ENCODE data around the gene ADGRD1. TPM values are rescaled to one million over a fixed set of nuclear protein-coding genes. Genes with fewer than 3 reads are reported as not detected.

Gene ADGRD1
- total RNA-seq, 1 experiment from 2014 or later, result 0.77 TPM

GRCh38 chr12:131024721-131025120 is 71.0 kb downstream of the ADGRD1 start:
- CTCF ChIA-PET, result no interaction called here
- DNase-seq (ENCODE audit: low spot score) (no peak), ATAC-seq (no peak)
- Mint-ChIP-seq H3K27ac (no peak overlapping the region), H3K4me3 (no peak overlapping the region), H3K36me3 (no peaks in the 10 kb centered on the region), H3K4me1 (no peaks in the 10 kb centered on the region), H3K27me3 (ENCODE audit: low read depth) (no peaks in the 10 kb centered on the region), H3K9me3 (no peaks in the 10 kb centered on the region)
- TF ChIP-seq HMGA2 (CRISPR knock-in tag; IDR thresholded peaks at IDR 0.05), result no peak
- TF ChIP-seq TEAD1 (CRISPR knock-in tag; IDR thresholded peaks at IDR 0.05), result no peak
- no peak for TF ChIP-seq ZNF232 (CRISPR knock-in tag; IDR thresholded peaks at IDR 0.05)
- TF ChIP-seq FOXJ3 (CRISPR knock-in tag; IDR thresholded peaks at IDR 0.05; ENCODE audit: borderline replicate concordance), result no peak
- TF ChIP-seq RORB (CRISPR knock-in tag; IDR thresholded peaks at IDR 0.05), result no peak
- POLR2A ChIA-PET, result no interaction called here

- TF ChIP-seq RELA (CRISPR knock-in tag; IDR thresholded peaks at IDR 0.05; ENCODE audit: borderline replicate concordance), result no peak
- no peak for TF ChIP-seq ZNF263 (CRISPR knock-in tag; IDR thresholded peaks at IDR 0.05; ENCODE audit: low read depth)
- TF ChIP-seq GABPB1 (CRISPR knock-in tag; IDR thresholded peaks at IDR 0.05), result no peak
- no peak for TF ChIP-seq NR3C1 (CRISPR knock-in tag; conservative IDR thresholded peaks at IDR 0.05; ENCODE audit: low read depth)
- no peak for TF ChIP-seq ETV6 (CRISPR knock-in tag; IDR thresholded peaks at IDR 0.05)
- no peak for TF ChIP-seq ZNF416 (CRISPR knock-in tag; IDR thresholded peaks at IDR 0.05)
- no peak for TF ChIP-seq TEAD4 (CRISPR knock-in tag; IDR thresholded peaks at IDR 0.05)
- TF ChIP-seq EMX1 (CRISPR knock-in tag; IDR thresholded peaks at IDR 0.05), result no peak
- TF ChIP-seq CTCF (IDR thresholded peaks at IDR 0.05), result no peak
- no peak for TF ChIP-seq HMGA2 (CRISPR knock-in tag; IDR thresholded peaks at IDR 0.05)
- TF ChIP-seq ZNF317 (CRISPR knock-in tag; IDR thresholded peaks at IDR 0.05; ENCODE audit: borderline replicate concordance, low read depth), result no peak
- no peak for TF ChIP-seq ZNF281 (CRISPR knock-in tag; IDR thresholded peaks at IDR 0.05)
- no peak for TF ChIP-seq SP1 (CRISPR knock-in tag; conservative IDR thresholded peaks at IDR 0.05)
- TF ChIP-seq ZNF121 (CRISPR knock-in tag; IDR thresholded peaks at IDR 0.05), result no peak
- TF ChIP-seq GTF2I (CRISPR knock-in tag; conservative IDR thresholded peaks at IDR 0.05), result no peak
- TF ChIP-seq CBFB (CRISPR knock-in tag; IDR thresholded peaks at IDR 0.05; ENCODE audit: low read depth), result no peak
- TF ChIP-seq E2F4 (CRISPR knock-in tag; IDR thresholded peaks at IDR 0.05; ENCODE audit: borderline replicate concordance, low read depth), result no peak
- no peak for TF ChIP-seq ZNF232 (CRISPR knock-in tag; IDR thresholded peaks at IDR 0.05)
- ATAC-seq, result no peak
- no peak overlapping the region for H3K27ac Mint-ChIP-seq
- ChIA-PET POLR2A (no interaction called here), CTCF (no interaction called here)
- no peaks in the 10 kb centered on the region for H3K9me3 Mint-ChIP-seq
- no peak overlapping the region for H3K4me3 Mint-ChIP-seq
- no peaks in the 10 kb centered on the region for H3K4me1 Mint-ChIP-seq
- DNase-seq (ENCODE audit: low spot score), result no peak
- no peaks in the 10 kb centered on the region for H3K27me3 Mint-ChIP-seq (ENCODE audit: low read depth)
- H3K36me3 Mint-ChIP-seq, result no peaks in the 10 kb centered on the region
Measured at GRCh38 chr12:131025234-131025633, 71.5 kb downstream of the ADGRD1 start.

Data from WTC11 (cell line).